Neural cell (in vitro differentiated cells): ENCODE measurements around the gene WARS2.

Source experiments
- CTCF ChIP-seq: fragments of 450-650 bp; IDR thresholded peaks from 2 replicates; pipeline ENCODE4 v1.5.1; 2014; ENCODE audit warnings: antibody characterized with exemption, mild to moderate bottlenecking, moderate library complexity; ENCODE audit not compliant: poor library complexity, severe bottlenecking
- EZH2 ChIP-seq: fragments of 200-600, 300-800 bp; shearing (Covaris generic), sonication (generic); IDR thresholded peaks from 2 replicates; pipeline ENCODE4 v1.6.1; 2014; ENCODE audit warnings: antibody characterized with exemption, low read length, borderline replicate concordance, mild to moderate bottlenecking; ENCODE audit not compliant: insufficient read depth, poor library complexity, severe bottlenecking
- MXI1 ChIP-seq: fragments of 450-650 bp; conservative IDR thresholded peaks from 2 replicates; pipeline ENCODE4 v1.6.1; 2014; ENCODE audit warnings: antibody characterized with exemption, mild to moderate bottlenecking; ENCODE audit not compliant: poor library complexity, severe bottlenecking
- POLR2AphosphoS5 ChIP-seq: IDR thresholded peaks from 2 replicates; pipeline ENCODE4 v1.6.1; 2012
- RAD21 ChIP-seq: fragments of 450-650 bp; conservative IDR thresholded peaks from 2 replicates; pipeline ENCODE4 v1.6.1; 2014; ENCODE audit warnings: antibody characterized with exemption, mild to moderate bottlenecking, moderate library complexity
- TAF1 ChIP-seq: IDR thresholded peaks from 2 replicates; pipeline ENCODE4 v1.6.1; 2012; ENCODE audit warnings: low read depth

GRCh38 chr1:119101563-119101962 is 38.9 kb downstream of the WARS2 start:
- TF ChIP-seq TAF1 (no peak), CTCF (no peak), RAD21 (no peak), POLR2AphosphoS5 (no peak), EZH2 (no peak), MXI1 (no peak)
